HL-60 (cell line): ENCODE measurements around the gene FIG4.

Source experiments
- CTCF ChIP-seq: IDR thresholded peaks from one replicate; pipeline ENCODE4 v1.5.1; 2011; ENCODE audit warnings: low read length, control low read depth, inconsistent platforms; ENCODE audit not compliant: insufficient read depth
- GABPA ChIP-seq: IDR thresholded peaks from 2 replicates; pipeline ENCODE4 v1.6.1; 2012; ENCODE audit warnings: low read depth
- POLR2AphosphoS5 ChIP-seq: IDR thresholded peaks from 2 replicates; pipeline ENCODE4 v1.6.1; 2012; ENCODE audit warnings: low read depth

DNA sequence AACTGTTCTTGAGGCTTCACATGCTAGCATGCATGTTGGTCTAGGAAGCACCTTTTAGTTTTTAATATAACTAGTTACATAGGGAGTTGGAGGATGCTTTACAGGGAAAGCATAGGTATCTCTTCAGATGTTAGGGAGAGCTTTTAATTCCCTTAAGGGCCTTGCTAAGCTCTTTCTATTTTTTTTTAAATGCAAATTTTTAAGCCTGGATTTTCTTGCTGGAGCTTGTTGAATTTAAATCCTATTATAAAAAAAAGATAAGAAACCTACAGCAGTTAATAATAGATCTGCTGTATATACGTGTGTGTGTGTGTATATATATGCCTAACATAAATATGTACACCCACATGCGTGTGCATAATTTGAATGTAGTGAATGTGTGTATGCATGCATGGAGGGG lies 79.0 kb downstream of the FIG4 start:
- no peak for TF ChIP-seq CTCF
- TF ChIP-seq POLR2AphosphoS5, result no peak
- TF ChIP-seq GABPA, result no peak
